Measurements from ENCODE around the gene DMRTB1.

The DMRTB1 gene

GRCh38 chr1:53495633-53496345 lies 36.6 kb downstream of the DMRTB1 start:
- no peak for DNase-seq

- DNase-seq = no peak
Measured at GRCh38 chr1:53498555-53499131, 39.4 kb downstream of the DMRTB1 start.

- no peak for DNase-seq
Measured at GRCh38 chr1:53499257-53500203, 40.3 kb downstream of the DMRTB1 start.

GRCh38 chr1:53500204-53501064 lies 41.2 kb downstream of the DMRTB1 start:
- DNase-seq = no peak

DNA sequence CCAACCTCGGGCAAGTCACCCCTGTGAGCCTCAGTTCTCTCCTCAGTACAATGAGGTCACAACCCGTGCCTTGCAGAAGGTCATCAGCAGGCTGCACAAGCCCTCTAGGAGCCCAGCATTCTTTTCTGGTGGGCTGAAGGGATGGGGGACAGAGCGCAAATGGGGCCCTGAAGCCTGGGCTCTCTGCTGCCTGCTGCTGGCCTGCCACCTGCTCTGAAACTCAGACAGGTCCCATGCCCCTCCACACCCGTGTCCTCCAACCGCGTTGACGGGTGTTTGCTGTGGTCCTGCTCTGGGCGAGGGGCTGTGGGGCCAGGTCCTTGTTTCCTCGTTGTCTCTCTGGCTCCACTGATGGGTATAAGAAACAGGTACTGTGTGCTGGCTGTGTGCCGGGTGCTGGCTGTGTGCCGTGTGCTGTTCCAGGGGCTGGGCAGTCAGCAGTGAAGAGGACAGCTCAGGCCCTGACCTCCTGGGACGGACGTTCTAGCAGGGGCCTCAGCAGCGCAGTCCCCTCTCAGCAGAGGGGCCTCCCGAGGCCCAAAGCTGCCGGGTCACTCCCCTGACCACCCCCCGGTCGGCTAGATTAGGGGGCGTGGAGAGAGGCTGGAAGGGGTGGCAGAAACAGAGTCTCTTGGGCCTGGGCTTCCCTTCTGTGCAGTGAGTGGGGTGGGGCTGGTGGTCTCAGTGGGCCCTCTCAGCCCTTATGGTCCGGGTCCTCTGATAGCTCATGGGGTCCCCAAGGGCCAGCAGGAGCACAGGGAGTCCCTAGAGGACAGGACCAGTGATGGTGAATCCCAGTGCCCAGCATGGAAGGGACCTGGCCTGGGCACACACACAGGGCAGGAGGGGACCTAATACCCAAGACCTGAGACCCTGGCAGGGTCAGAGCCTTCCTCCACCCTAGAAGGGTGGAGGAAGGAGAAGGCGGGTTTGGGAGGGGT lies 42.1 kb downstream of the DMRTB1 start:
- no peak for DNase-seq

DNA sequence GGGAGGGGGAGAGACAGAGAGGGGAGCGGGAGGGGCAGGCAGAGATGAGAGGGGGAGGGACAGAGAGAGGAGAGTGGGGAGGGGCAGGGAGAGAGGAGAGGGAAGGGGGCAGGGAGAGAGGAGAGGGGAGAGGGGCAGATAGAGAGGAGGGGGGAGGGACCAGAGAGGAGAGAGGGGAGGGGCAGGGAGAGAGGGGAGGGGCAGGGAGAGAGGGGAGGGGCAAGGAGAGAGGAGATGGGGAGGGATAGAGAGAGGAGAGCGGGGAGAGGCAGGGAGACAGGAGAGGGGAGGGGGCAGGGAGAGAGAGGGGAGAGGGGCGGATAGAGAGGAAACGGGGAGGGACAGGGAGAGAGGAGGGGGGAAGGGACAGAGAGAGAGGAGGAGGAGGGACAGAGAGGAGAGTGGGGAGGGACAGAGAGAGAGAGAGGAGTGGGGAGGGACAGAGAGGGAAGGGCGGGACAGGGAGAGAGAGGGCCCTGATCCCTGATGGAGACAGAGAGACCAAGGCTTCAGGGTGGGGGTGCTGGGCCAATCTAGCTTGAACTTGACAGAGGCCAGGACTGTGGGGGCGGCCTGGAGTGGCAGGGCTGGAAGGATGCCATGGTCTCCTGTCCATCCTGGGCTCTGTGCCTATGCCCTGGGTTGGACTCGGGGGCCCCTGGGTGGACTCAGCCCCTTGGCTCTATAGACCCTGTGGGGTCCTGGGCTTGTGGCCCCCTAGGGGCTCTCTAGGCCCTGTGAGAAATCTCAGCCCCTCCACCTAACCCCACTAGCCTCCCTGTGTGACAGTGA lies 43.6 kb downstream of the DMRTB1 start:
- DNase-seq = no peak

DNA sequence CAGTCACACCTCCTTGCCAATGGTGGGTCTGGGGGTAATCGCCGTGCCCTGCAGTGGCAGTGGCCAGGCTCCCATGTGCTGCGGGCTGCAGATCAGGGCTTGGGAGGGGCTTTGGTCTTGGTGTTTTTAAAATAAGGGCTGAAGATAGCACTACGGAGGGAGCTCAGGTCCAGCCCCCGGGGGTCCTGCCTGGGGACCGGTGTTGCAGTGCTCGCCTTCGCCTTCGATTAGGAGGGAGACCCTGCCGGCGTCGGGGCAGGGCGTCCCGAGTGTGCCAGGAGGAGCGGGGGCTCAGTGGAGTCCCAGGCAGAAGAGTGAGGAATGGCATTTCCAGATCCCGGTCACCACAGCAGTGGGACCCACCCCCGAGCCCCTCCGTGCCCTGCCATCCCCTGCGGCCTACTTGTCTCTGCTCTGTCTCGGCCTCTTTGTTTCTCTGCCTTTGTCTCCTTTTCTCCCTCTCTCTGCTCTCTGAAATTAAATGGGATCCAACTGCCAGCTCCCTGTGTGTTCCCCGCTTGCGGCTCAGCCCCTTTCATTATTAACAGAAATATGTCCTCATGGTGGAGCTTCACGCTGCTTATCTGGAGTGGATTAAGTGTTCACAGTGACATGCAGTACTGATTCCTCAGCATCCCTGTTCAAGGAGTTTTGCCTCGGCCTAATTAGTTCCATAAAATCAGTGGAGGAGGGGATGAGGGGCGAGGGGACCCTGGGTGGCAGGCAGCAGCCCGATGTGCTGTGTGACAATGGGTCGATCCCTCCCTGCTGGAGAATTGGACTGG lies 44.4 kb downstream of the DMRTB1 start:
- DNase-seq = no peak

GRCh38 chr1:53504901-53505300 lies 45.7 kb downstream of the DMRTB1 start:
- no peak for DNase-seq

- DNase-seq = no peak
Measured at GRCh38 chr1:53505401-53505800, 46.2 kb downstream of the DMRTB1 start.

GRCh38 chr1:53505891-53506290 lies 46.7 kb downstream of the DMRTB1 start:
- DNase-seq = no peak

- DNase-seq = no peak
Measured at GRCh38 chr1:53506355-53507050, 47.3 kb downstream of the DMRTB1 start.

DNA sequence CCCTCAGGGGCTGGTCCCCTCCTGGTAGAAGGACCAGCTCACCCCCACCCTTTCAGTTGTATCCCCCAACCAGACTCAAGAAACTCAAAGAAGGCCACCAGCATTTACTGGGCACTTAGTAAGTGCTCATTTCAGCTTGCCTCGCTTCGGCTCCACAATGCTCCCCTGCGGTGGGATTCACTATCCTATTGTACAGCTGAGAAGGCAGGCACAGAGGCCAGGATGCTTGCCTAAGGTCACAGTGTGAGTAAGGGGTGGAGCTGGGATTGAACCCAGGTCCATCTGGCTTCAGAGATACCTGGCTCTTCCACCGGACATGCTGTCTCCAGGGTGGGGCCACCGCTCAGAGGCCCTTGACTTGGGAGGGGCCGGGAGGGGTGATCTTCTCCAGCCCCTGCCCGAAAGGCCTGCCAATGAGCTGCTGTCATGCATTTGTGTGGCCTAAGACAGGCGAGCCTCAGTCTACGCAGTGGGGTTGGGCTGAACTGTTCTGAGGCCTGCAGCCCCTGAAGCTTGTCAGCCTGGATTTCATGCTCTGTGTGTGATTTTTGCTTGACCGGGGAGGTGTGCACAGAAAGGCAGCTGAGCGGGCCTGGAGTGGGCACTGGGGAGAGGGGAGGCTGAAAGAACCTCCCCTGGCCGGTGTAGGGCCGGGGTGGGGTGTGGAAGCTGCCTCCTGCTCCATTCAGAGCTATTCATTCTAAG lies 48.1 kb downstream of the DMRTB1 start:
- no peak for DNase-seq

DNA sequence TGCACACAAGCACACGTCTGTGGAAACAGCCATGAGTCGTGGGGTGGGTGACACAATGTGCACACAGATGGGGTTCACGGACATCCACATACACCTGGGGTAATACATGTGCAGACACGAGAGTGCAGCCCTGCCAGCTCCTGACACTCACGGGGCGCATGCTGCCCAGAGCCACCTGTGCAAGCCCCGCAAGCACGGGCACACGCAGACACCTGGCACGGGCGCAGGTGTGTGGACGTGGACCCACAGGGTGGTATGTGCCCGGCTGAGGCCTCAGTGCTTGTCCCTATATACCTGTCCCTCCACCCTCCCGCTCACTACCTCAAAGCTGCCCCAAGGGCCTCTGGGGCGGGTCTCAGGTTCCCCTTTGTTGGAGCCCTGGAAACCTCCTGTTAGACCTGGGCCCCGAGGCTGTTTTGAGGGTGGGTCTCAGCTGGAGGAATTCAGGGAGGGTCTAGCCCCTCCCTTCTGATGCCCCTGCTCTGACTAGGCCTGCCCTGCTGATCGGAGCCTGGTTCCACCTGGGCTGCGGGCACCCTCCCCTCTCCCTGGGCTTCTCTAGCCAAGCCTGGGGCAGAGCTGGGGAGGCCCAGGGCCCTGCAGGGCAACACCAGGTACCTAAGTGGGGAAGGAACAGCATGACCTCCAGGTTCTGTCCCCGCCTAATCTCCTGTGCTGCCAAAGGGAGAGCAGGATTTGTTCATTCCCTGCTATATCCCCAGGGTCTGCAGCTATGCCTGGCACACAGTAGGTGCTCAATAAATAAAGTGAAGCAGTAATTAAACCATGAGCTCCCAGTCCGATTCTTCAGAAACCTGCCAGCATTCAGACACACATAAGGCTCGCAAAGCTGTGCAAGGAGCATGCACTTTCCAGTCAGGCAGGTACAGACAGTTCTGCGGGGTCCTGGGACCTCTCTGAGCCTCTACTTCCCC lies 49.1 kb downstream of the DMRTB1 start:
- no peak for DNase-seq

DNA sequence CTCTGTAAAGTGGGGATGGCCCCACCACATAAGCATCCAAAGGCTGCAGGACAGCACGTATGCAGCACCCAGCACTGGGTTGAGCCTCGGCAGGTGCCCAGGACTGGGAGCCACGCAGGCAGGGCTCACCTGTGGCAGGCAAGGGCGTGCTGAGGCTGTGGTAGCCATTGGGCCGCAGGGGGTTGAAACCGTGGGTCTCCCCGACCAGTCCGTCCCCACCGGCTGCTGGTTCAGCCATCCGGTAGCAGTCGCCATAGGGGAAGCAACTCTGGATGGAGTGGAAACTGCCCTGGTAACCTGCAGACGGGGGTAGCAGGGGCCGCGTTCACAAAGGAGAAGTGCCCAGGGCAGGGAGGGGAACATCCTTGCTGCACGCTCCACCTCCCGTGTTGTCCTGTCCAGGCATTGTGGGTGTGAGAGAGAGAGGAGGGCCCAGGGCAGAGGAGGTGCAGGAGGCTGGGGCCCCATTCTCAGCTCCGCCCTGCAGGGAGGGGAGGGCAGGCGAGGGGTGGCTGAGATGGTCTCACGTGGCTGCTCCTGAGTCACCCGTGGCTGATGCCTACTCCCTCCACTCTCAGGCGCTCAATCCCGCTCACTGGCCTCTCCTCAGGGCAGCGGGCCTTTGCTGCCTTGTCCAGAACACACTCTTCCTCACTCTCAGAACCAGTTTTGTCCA lies 49.9 kb downstream of the DMRTB1 start:
- no peak for DNase-seq

DNA sequence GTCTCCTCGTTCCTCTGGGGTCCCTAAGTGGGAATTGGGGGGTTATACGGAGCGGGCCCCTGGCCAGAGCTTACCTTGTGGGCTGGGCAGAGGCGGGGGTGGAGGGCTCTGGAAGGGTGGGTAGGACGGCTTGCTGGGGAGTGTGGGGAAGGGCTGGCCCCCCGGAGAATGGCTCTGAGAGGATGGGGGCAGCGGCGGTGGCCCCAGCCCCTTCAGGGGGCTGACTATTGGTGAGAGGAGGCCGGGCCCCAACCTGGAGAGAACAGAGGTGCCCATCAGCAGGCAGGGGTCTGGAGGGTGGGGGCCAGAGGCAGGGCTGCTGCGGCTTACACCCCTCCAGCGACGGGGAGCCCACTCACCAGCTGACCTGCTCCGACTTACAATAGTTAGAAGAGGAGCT lies 50.6 kb downstream of the DMRTB1 start:
- no peak for DNase-seq

DNA sequence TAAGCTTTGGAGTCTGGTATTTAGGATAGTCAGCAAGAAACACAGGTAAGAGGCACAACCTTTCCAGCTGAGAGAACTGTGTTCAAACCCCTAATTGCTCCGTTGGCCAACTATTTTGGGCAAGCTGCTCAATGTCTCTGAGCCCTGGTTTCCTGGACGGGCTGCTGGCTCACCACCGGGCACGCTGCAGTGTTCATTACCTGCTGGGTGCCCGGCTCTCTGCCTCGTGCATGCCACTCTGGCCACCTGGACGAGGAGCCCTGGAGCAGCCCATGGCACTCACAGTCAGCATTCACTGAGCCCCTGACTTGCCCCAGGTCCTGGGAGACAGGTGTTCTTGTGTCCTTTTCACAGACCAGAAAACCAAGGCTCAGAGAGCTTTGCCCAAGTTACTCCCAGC lies 51.0 kb downstream of the DMRTB1 start:
- no peak for DNase-seq

Measured in activated CD4-positive, alpha-beta T cell treated with anti-CD3 and anti-CD28 coated beads for 1 hour (primary cell).